Ectodermal cell (in vitro differentiated cells): ENCODE data around the gene ATP6V0A4.

ENCODE experiments used
- H3K27ac ChIP-seq: 2 replicates; pipeline ENCODE4 v1.7.0; 2013; ENCODE audit warnings: mild to moderate bottlenecking, low read depth, low read length; ENCODE audit not compliant: insufficient read depth, poor library complexity, severe bottlenecking
- H3K27me3 ChIP-seq: 2 replicates; pipeline ENCODE4 v1.7.0; 2013; ENCODE audit warnings: mild to moderate bottlenecking, low read length; ENCODE audit not compliant: insufficient read depth, control insufficient read depth, poor library complexity, severe bottlenecking
- H3K36me3 ChIP-seq: one replicate; pipeline ENCODE4 v1.7.0; 2013; ENCODE audit warnings: low read length; ENCODE audit not compliant: control insufficient read depth, insufficient read depth
- H3K4me1 ChIP-seq: one replicate; pipeline ENCODE4 v1.7.0; 2013; ENCODE audit warnings: low read length; ENCODE audit not compliant: control insufficient read depth, insufficient read depth
- H3K4me3 ChIP-seq: 2 replicates; pipeline ENCODE4 v1.7.0; 2013; ENCODE audit warnings: low read depth, low read length, control low read depth; ENCODE audit not compliant: insufficient read depth
- H3K9me3 ChIP-seq: 2 replicates; pipeline ENCODE4 v1.7.0; 2013; ENCODE audit warnings: mild to moderate bottlenecking, low read length, moderate library complexity; ENCODE audit not compliant: control insufficient read depth
- WGBS, 2 experiments: methylation state at CpG; one replicate each; pipeline ENCODE4 v1.1.7; 2013; ENCODE audit warnings: missing lambda C conversion rate in 2 of 2; 5-methylcytosine and 5-hydroxymethylcytosine counted together

The ATP6V0A4 gene

DNA sequence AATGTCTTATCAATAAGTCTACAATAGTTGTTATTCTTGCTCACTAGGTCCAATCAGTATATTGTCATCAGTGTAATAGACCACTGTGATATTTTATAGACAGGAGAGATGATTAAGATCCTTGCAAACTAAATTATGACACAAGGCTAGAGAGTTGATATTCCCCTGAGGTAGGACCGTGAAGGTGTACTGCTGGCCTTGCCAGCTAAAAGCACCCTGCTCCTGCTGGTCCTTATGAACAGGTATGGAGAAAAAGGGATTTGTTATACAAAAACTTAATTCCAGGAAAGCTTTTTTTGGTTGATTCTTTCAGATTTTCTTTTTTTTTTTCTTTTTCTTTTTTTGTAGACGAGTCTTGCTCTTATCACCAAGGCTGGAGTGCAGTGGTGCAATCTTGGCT lies 17.0 kb downstream of the ATP6V0A4 start:
- Histone ChIP-seq H3K9me3 (no peaks in the 10 kb centered on the region), H3K36me3 (no peaks in the 10 kb centered on the region), H3K27me3 (no peaks in the 10 kb centered on the region), H3K27ac (no peak overlapping the region), H3K4me3 (no peak overlapping the region), H3K4me1 (no peaks in the 10 kb centered on the region)
- WGBS, 2 experiments: 91 to 100% methylated on average over 2 of the region's 2 CpGs

DNA sequence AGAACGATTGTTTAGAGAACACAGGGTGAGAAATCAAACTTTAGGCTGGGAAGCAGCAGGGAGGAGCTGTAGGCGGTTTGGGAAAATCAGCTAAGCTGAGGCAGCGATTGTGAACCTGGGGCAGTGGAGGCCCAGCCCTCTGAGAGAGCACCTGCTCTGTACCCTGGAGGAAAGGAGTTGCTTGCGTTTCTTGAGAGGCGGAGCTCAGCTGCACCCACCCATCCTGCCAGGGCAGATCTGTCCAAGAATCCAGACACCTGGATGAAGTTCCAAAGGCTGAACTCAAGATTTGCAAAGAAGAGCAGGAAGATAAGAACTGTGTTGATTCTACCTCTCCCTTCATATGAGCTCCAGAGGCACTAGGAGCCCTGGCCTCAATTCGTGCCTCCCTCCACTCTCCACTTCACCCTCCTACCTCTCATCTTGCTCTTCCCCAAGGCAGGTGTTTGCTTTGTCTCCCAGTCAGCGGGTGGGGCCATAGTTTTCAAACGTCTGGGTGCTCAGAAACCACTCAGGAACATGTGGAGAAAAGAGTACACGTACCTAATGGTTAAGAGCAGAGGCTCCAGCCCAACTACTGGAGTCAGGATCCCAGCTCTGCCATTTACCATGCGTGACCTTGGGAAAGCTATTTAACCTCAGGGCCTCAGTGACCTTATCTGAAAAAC lies 21.7 kb downstream of the ATP6V0A4 start:
- 73 to 76% methylated on average over 10 of the region's 10 CpGs for WGBS, 2 experiments
- H3K27ac ChIP-seq: no peak overlapping the region

DNA sequence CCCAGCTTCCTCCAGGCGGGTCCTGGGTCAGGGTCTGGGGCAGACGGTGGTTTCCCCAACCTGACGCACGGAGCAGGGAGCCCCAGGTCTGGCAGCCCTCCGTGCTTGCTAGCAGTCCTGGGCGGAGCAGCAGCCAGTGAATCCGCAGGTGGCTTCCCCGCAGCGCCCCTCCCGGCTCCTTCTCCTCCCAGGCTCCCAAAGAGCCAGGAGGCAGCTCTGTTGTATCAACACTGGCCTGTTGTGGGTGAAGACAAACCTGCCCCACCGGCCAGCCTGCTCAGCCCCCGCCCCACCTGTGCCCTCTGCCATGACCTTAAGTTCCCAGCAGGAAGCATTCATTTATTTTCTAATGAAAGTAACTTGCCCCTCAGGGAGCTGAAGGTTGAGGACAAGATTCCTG lies 24.2 kb downstream of the ATP6V0A4 start:
- Histone ChIP-seq H3K27ac (no peak overlapping the region), H3K4me1 (no peaks in the 10 kb centered on the region), H3K4me3 (no peak overlapping the region), H3K36me3 (no peaks in the 10 kb centered on the region), H3K9me3 (no peaks in the 10 kb centered on the region), H3K27me3 (no peaks in the 10 kb centered on the region)
- 24 to 26% methylated on average over 12 of the region's 12 CpGs for WGBS, 2 experiments

More for the DNA sequence above, 21.7 kb downstream of the ATP6V0A4 start:
- H3K4me1 ChIP-seq: no peaks in the 10 kb centered on the region
- H3K36me3 ChIP-seq: no peaks in the 10 kb centered on the region
- H3K4me3 ChIP-seq: no peak overlapping the region
- no peaks in the 10 kb centered on the region for H3K9me3 ChIP-seq
- no peaks in the 10 kb centered on the region for H3K27me3 ChIP-seq

DNA sequence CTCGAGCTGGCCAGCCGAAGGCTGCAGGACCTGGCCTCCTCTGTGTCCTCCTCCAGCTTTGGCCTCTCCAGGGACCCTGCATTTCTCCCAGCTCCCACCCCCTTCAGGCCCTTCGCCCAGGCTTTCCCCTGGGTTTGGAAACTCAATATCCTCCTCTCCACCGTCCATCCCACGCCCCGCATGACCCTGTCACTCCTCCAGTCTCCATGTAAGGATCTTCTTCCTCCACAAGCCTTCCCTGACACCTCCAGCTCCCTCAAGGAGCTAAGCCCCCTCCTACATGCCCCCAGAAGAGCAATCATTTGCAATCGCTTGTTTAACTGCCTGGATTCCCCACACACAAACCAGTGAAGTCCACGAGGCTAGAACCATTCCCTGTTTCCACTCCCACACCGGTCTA lies 24.8 kb downstream of the ATP6V0A4 start:
- H3K4me3 ChIP-seq: no peak overlapping the region
- no peak overlapping the region for H3K27ac ChIP-seq
- H3K36me3 ChIP-seq: no peaks in the 10 kb centered on the region
- H3K4me1 ChIP-seq: no peaks in the 10 kb centered on the region
- no peaks in the 10 kb centered on the region for H3K9me3 ChIP-seq
- 91 to 93% methylated on average over 9 of the region's 9 CpGs for WGBS, 2 experiments
- no peaks in the 10 kb centered on the region for H3K27me3 ChIP-seq

DNA sequence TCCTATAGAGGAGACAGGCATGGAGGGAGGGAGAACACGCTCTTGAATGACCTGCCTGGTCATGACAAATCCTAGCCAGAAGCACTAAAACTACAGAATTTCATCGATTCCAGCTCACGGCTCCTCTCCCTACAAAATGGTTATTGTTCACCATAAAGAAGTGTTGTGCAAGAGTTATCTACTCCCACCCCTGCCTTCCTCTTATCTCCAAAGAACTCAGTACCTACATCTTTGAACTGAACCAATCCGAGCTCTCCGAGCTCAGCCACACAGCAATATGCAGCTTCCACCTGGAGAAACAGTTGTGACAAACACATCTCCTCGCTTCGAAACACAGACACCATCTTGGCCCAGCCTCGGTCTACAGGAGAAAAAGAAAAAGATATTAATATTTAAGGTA lies 27.1 kb downstream of the ATP6V0A4 start:
- Histone ChIP-seq H3K36me3 (no peaks in the 10 kb centered on the region), H3K4me1 (no peaks in the 10 kb centered on the region), H3K27ac (no peak overlapping the region), H3K4me3 (no peak overlapping the region), H3K9me3 (no peaks in the 10 kb centered on the region), H3K27me3 (no peaks in the 10 kb centered on the region)
- WGBS, 2 experiments: 91 to 96% methylated on average over 8 of the region's 8 CpGs

DNA sequence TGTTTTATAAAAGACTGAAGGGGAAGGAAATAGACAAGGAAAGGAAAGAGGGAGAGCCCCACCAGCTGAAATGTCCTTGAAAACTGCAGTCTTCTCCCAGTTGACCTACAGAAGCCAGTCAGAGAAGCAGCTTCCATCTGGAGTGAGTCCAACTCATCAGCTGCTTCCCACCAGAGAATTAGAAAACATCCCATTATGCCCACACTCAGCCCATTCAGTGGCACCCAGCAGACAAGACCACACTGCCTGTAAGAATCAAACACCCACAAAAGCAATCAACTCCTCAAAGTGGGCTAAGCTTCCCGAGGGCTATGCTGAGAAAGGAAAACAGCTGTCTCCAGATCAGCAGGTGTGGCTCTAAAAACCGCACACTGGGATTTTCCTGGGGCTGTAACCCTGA lies 29.8 kb downstream of the ATP6V0A4 start:
- no peaks in the 10 kb centered on the region for H3K4me1 ChIP-seq
- 77 to 87% methylated on average over 2 of the region's 2 CpGs for WGBS, 2 experiments

DNA sequence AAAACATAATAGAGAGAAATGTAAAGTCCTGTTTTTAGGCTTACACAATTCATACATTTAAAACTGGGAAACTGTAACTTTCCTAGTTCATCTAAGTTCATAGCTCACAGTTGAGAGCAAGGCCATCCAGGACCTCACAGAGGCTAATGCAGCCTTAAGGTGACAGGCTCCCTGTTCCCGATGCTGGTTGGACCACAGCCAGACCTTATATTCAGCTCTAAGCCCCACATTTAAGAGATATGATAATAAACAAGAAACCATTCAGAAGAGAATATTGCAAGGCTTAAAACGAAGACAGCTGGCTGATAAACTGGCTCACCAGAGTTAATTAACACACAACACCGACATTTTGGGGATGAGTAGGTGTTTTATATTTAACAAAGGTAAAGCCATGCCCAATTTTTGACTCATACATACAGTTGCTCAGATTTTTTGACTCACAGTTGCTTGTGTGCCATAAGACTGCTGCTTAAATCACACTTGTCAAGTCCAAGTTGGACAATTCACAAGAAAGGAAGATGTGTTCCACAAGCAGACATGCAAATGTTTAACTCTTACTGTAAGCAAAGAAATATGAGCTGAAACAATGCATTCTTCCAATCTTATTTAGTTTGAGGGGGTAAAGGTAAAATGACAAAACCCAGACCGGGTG lies 41.3 kb downstream of the ATP6V0A4 start:
- Histone ChIP-seq H3K4me3 (no peak overlapping the region), H3K9me3 (no peaks in the 10 kb centered on the region), H3K36me3 (no peaks in the 10 kb centered on the region), H3K4me1 (no peaks in the 10 kb centered on the region), H3K27me3 (no peaks in the 10 kb centered on the region), H3K27ac (no peak overlapping the region)
- WGBS, 2 experiments: 83 to 92% methylated on average over 2 to 4 of the region's 4 CpGs

More for the DNA sequence above, 29.8 kb downstream of the ATP6V0A4 start:
- H3K27me3 ChIP-seq: no peaks in the 10 kb centered on the region
- H3K4me3 ChIP-seq: no peak overlapping the region
- no peaks in the 10 kb centered on the region for H3K9me3 ChIP-seq
- no peaks in the 10 kb centered on the region for H3K36me3 ChIP-seq
- no peak overlapping the region for H3K27ac ChIP-seq

DNA sequence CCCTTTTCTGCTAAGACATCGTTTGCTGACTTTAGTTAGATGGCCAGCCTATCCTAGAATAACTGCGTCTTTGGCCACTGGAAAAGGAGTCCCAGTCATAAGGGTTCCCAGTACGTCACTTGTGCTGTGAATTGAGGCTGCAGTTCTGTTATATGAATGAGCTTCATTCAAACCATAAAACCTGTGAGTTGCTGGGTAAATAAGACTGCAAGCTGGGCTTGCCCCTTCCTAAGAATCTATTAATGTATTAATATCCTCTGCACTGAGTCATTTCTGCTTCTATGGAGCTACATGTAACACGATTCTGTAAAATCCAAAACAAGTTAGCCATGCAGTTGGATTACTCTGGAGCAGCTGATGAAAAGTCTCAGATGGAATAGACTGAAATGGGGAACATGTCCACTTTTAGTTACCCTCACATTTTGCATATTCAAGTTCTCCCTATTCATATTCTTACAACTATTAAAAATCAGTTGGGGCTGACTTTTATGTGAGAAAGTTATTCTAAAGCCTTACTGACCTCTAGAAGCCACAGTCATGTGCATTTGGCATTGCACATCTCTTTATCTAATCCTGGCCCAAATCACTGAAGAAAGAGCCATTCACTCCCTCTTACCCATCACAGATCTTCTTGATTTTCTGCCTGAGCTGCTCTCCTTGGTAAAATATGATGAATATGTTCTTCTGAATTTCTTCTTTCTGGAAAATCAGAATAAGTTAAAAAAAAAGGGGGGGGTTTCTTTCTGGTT lies 42.0 kb downstream of the ATP6V0A4 start:
- Histone ChIP-seq H3K36me3 (no peaks in the 10 kb centered on the region), H3K9me3 (no peaks in the 10 kb centered on the region), H3K4me3 (no peak overlapping the region), H3K27me3 (no peaks in the 10 kb centered on the region), H3K4me1 (peaks cover 3% of the 10 kb centered on the region), H3K27ac (no peak overlapping the region)
- WGBS, 2 experiments: 66 to 67% methylated on average over 4 of the region's 4 CpGs

DNA sequence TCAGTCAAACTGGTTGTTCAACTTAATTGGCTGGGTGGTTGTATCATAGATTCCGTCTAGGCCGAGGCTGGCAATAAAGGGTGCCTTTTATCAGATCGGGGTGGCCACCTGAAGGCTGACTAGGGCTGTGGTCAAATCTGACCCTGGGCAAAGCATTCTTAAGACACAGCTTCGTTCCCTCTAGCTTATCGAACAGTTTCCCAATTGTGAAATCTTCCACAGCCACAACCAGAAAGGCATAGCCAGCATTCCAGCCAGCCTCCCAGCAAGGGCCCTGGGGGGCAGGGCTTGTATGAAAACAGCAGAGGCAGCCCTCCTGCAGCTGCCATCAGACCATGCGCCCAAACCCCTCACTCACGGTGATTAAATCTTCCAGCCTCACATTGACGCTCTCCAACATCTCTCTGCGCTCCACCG lies 42.7 kb downstream of the ATP6V0A4 start:
- no peak overlapping the region for H3K4me3 ChIP-seq
- H3K27me3 ChIP-seq: no peaks in the 10 kb centered on the region
- H3K4me1 ChIP-seq: peaks cover 8% of the 10 kb centered on the region
- H3K9me3 ChIP-seq: no peaks in the 10 kb centered on the region
- no peaks in the 10 kb centered on the region for H3K36me3 ChIP-seq
- no peak overlapping the region for H3K27ac ChIP-seq
- WGBS, 2 experiments: 64 to 65% methylated on average over 10 of the region's 10 CpGs

DNA sequence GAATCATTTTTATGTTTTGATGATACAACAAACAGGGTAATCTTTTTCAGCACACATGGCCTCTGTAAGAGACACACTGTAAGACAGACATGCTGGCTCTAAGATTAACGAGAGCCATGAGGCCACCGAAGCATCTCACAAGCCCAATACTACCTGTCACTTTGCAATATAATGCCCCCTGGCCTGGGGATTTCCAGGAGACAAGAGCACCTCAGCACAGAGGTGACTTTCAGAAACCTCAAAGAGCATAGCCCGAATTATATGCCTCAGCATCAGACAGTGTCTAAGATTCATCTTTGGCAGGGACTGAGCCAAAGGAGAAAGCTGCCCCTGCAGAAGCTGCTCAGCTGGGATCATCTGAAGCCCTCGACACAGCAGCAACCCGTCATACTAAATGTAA lies 44.4 kb downstream of the ATP6V0A4 start:
- Histone ChIP-seq H3K36me3 (no peaks in the 10 kb centered on the region), H3K9me3 (no peaks in the 10 kb centered on the region), H3K27me3 (no peaks in the 10 kb centered on the region), H3K27ac (no peak overlapping the region), H3K4me3 (no peak overlapping the region), H3K4me1 (peaks cover 8% of the 10 kb centered on the region)
- WGBS, 2 experiments: 88 to 94% methylated on average over 5 of the region's 5 CpGs
